WTC11 (cell line): ENCODE results near the gene UEVLD.

Source experiments
- ATF1 ChIP-seq: sonication (generic); formaldehyde crosslinking; IDR thresholded peaks from 2 replicates; pipeline ENCODE4 v1.8.1; 2023; ENCODE audit warnings: mild to moderate bottlenecking, moderate library complexity, missing genetic modification reagents
- ESRRA ChIP-seq: sonication (generic); formaldehyde crosslinking; IDR thresholded peaks from 2 replicates; pipeline ENCODE4 v1.8.1; 2022; ENCODE audit warnings: mild to moderate bottlenecking, missing genetic modification reagents, borderline replicate concordance
- TF ChIP-seq, protein P1 (sequence below): fragments of 200-600 bp; IDR thresholded peaks from 2 replicates; pipeline ENCODE4 v1.8.0; 2022; ENCODE audit warnings: antibody characterized with exemption
- TF ChIP-seq, protein P2 (sequence below): sonication (generic); formaldehyde crosslinking; IDR thresholded peaks from 2 replicates; pipeline ENCODE4 v1.8.1; 2023; ENCODE audit warnings: mild to moderate bottlenecking, missing genetic modification reagents, moderate library complexity

DNA sequence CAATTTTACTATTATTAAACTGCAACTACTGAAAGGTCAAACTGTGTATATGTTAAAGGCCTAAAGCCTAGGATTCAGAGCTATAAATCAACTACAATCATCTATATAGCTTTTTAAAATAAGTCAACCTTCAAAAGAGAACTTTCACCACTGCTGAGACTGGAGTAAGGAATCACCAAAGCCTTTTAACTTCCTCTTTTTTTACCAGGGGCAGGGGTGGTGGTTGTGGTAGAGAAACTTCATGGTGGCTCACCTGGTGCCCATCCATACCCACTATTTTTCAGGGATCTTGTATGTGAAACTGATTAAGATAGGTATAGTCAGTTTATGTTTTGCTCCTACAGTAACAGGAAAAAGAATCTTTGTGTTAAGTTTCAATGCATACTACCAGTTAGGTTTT, 93.3 kb downstream of the UEVLD start:
- TF ChIP-seq ESRRA: no peak
- TF ChIP-seq, protein P1, sequence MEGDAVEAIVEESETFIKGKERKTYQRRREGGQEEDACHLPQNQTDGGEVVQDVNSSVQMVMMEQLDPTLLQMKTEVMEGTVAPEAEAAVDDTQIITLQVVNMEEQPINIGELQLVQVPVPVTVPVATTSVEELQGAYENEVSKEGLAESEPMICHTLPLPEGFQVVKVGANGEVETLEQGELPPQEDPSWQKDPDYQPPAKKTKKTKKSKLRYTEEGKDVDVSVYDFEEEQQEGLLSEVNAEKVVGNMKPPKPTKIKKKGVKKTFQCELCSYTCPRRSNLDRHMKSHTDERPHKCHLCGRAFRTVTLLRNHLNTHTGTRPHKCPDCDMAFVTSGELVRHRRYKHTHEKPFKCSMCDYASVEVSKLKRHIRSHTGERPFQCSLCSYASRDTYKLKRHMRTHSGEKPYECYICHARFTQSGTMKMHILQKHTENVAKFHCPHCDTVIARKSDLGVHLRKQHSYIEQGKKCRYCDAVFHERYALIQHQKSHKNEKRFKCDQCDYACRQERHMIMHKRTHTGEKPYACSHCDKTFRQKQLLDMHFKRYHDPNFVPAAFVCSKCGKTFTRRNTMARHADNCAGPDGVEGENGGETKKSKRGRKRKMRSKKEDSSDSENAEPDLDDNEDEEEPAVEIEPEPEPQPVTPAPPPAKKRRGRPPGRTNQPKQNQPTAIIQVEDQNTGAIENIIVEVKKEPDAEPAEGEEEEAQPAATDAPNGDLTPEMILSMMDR: no peak
- TF ChIP-seq, protein P2, sequence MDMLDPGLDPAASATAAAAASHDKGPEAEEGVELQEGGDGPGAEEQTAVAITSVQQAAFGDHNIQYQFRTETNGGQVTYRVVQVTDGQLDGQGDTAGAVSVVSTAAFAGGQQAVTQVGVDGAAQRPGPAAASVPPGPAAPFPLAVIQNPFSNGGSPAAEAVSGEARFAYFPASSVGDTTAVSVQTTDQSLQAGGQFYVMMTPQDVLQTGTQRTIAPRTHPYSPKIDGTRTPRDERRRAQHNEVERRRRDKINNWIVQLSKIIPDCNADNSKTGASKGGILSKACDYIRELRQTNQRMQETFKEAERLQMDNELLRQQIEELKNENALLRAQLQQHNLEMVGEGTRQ (CRISPR knock-in tag): no peak
- TF ChIP-seq ATF1 (CRISPR knock-in tag): no peak
